ENCODE measurements around the gene SLC2A11. TPM values are rescaled to one million over a fixed set of nuclear protein-coding genes. Genes with fewer than 3 reads are reported as not detected.

SLC2A11 gene
- total RNA-seq, 1 experiment from 2014 or later = 26.9 TPM

GRCh38 chr22:23892130-23892529 lies 34.5 kb downstream of the SLC2A11 start:
- H3K27ac ChIP-seq = no peak overlapping the region
- peaks cover 15% of the 10 kb centered on the region for H3K36me3 ChIP-seq (ENCODE audit: low read depth)
- H4K20me1 ChIP-seq (ENCODE audit: insufficient read depth) = peaks cover 17% of the 10 kb centered on the region
- H3K79me2 ChIP-seq (ENCODE audit: low read depth) = peaks cover 29% of the 10 kb centered on the region
- DNase-seq = no peak
- no TSS peak for BruUV-seq (replicated peaks)
- H3K4me3 ChIP-seq = no peak overlapping the region
- H3K9me2 ChIP-seq (ENCODE audit: insufficient read depth) = no peaks in the 10 kb centered on the region
- H3K27me3 ChIP-seq (ENCODE audit: insufficient read depth, low read depth) = no peaks in the 10 kb centered on the region
- TF ChIP-seq EZH2 (IDR thresholded peaks at IDR 0.05; ENCODE audit: low read depth) (no peak), CTCF (conservative IDR thresholded peaks at IDR 0.05) (no peak)
- CTCF ChIA-PET = no interaction called here
- no peak overlapping the region for H3K4me2 ChIP-seq
- intact Hi-C loops (cut with micrococcal nuclease; ENCODE audit: unreplicated experiment) = no loop called here
- POLR2A ChIA-PET (ENCODE audit: unreplicated experiment) = no interaction called here
- peaks cover 33% of the 10 kb centered on the region for H3K4me1 ChIP-seq (replicated peaks; ENCODE audit: insufficient read depth)
- no peak overlapping the region for H2AFZ ChIP-seq
- H3F3A ChIP-seq (ENCODE audit: insufficient read depth, low read depth) = peaks cover 41% of the 10 kb centered on the region; the same call in 1 of the 2 replicates
- H3K9me3 ChIP-seq (ENCODE audit: insufficient read depth, low read depth) = no peaks in the 10 kb centered on the region

GRCh38 chr22:23892706-23893105 lies 35.0 kb downstream of the SLC2A11 start:
- CTCF ChIA-PET = no interaction called here
- no peak overlapping the region for H2AFZ ChIP-seq
- peaks cover 30% of the 10 kb centered on the region for H3K4me1 ChIP-seq (replicated peaks; ENCODE audit: insufficient read depth)
- peaks cover 31% of the 10 kb centered on the region for H3K79me2 ChIP-seq (ENCODE audit: low read depth)
- H3K36me3 ChIP-seq (ENCODE audit: low read depth) = peaks cover 18% of the 10 kb centered on the region
- BruUV-seq (replicated peaks) = no TSS peak
- no peak for DNase-seq
- no peak overlapping the region for H3K4me2 ChIP-seq
- intact Hi-C loops (cut with micrococcal nuclease; ENCODE audit: unreplicated experiment) = no loop called here
- H4K20me1 ChIP-seq (ENCODE audit: insufficient read depth) = peaks cover 19% of the 10 kb centered on the region
- H3K27ac ChIP-seq = no peak overlapping the region
- POLR2A ChIA-PET (ENCODE audit: unreplicated experiment) = no interaction called here
- TF ChIP-seq EZH2 (IDR thresholded peaks at IDR 0.05; ENCODE audit: low read depth) (no peak), CTCF (conservative IDR thresholded peaks at IDR 0.05) (no peak)
- H3K4me3 ChIP-seq = no peak overlapping the region
- peaks cover 46% of the 10 kb centered on the region; the same call in 1 of the 2 replicates for H3F3A ChIP-seq (ENCODE audit: insufficient read depth, low read depth)
- H3K9me3 ChIP-seq (ENCODE audit: insufficient read depth, low read depth) = no peaks in the 10 kb centered on the region
- H3K27me3 ChIP-seq (ENCODE audit: insufficient read depth, low read depth) = no peaks in the 10 kb centered on the region
- H3K9me2 ChIP-seq (ENCODE audit: insufficient read depth) = no peaks in the 10 kb centered on the region

- no peaks in the 10 kb centered on the region for H3K9me2 ChIP-seq (ENCODE audit: insufficient read depth)
- H3K4me3 ChIP-seq = peak overlapping the region; percentile 80
- no peaks in the 10 kb centered on the region for H3K9me3 ChIP-seq (ENCODE audit: insufficient read depth, low read depth)
- H3K4me1 ChIP-seq (replicated peaks; ENCODE audit: insufficient read depth) = peaks cover 24% of the 10 kb centered on the region
- peak overlapping the region; percentile 100 for H3K4me2 ChIP-seq
- TSS peak; percentile 92 for BruUV-seq (replicated peaks)
- peak overlapping the region; percentile 79 for H3K27ac ChIP-seq
- DNase-seq = no peak
- intact Hi-C loops (cut with micrococcal nuclease; ENCODE audit: unreplicated experiment) = no loop called here
- H3K27me3 ChIP-seq (ENCODE audit: insufficient read depth, low read depth) = no peaks in the 10 kb centered on the region
- peaks cover 19% of the 10 kb centered on the region for H4K20me1 ChIP-seq (ENCODE audit: insufficient read depth)
- no peak for TF ChIP-seq CTCF (conservative IDR thresholded peaks at IDR 0.05)
- no peak for TF ChIP-seq EZH2 (IDR thresholded peaks at IDR 0.05; ENCODE audit: low read depth)
- peak overlapping the region; percentile 86 for H2AFZ ChIP-seq
- ChIA-PET POLR2A (ENCODE audit: unreplicated experiment) (interaction anchor here (0.6 to 1.5 kb wide), 4 partner anchors 20 to 690 kb away, joined by 3 to 17 read pairs (median 6); no protein-coding TSS in a partner anchor), CTCF (no interaction called here)
- H3F3A ChIP-seq (ENCODE audit: insufficient read depth, low read depth) = peaks cover 48% of the 10 kb centered on the region; the same call in 1 of the 2 replicates
- H3K79me2 ChIP-seq (ENCODE audit: low read depth) = peaks cover 31% of the 10 kb centered on the region
- peaks cover 18% of the 10 kb centered on the region for H3K36me3 ChIP-seq (ENCODE audit: low read depth)
Observed at GRCh38 chr22:23893121-23893944, 35.7 kb downstream of the SLC2A11 start.
